ENCODE results near the gene CACNB4.

CACNB4 gene

DNA sequence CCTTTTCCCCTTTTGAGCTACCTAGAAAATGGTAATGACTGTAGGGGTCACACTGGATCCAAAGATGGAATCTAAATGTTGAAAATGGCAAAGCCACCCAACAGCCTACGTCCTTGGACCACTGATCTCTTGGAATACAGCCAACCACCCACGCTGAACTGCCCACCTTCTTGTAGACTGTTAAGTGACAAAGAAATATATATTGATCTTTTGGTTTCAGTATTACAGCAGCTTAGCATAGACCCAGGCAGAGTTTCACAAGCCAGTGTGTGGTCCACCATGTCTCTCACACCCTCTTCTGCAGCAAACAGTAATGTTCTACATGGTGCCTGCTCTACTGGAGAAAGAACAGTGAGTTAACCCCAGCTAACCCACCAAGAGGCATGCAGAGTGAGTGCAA lies 20.2 kb downstream of the CACNB4 start:
- in situ Hi-C loops (cut with MboI; ENCODE audit: low pct_unique_long_range_greater_than_20kb, low sequenced_read_pairs, unreplicated experiment): no loop called here
- TF ChIP-seq, protein P1, sequence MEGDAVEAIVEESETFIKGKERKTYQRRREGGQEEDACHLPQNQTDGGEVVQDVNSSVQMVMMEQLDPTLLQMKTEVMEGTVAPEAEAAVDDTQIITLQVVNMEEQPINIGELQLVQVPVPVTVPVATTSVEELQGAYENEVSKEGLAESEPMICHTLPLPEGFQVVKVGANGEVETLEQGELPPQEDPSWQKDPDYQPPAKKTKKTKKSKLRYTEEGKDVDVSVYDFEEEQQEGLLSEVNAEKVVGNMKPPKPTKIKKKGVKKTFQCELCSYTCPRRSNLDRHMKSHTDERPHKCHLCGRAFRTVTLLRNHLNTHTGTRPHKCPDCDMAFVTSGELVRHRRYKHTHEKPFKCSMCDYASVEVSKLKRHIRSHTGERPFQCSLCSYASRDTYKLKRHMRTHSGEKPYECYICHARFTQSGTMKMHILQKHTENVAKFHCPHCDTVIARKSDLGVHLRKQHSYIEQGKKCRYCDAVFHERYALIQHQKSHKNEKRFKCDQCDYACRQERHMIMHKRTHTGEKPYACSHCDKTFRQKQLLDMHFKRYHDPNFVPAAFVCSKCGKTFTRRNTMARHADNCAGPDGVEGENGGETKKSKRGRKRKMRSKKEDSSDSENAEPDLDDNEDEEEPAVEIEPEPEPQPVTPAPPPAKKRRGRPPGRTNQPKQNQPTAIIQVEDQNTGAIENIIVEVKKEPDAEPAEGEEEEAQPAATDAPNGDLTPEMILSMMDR (IDR thresholded peaks at IDR 0.05; ENCODE audit: extremely low read depth, insufficient read depth, missing control alignments): no peak
- DNase-seq (ENCODE audit: low spot score): peak; percentile 30

DNA sequence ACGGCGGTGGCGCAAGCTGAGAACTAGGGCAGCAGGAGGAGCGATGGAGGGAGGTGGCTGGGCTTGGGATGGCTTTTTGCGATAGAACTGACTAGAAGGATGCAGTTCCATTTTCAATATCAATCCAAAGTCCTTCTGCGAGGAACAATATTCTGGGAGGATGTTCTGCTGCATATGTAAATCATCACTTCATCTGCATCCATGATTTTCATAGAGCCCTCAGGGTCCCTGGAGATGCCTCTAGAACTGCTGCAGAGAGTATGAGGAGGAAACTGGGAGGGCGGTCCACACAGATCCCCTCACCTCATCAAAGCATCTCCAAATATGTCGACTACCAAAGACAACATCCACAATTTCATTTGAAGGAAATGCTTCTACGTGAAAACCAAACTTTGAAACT lies 20.8 kb downstream of the CACNB4 start:
- no peak for DNase-seq (ENCODE audit: low spot score)
- in situ Hi-C loops (cut with MboI; ENCODE audit: low pct_unique_long_range_greater_than_20kb, low sequenced_read_pairs, unreplicated experiment): no loop called here
- TF ChIP-seq, protein P1 (IDR thresholded peaks at IDR 0.05; ENCODE audit: extremely low read depth, insufficient read depth, missing control alignments): no peak

DNA sequence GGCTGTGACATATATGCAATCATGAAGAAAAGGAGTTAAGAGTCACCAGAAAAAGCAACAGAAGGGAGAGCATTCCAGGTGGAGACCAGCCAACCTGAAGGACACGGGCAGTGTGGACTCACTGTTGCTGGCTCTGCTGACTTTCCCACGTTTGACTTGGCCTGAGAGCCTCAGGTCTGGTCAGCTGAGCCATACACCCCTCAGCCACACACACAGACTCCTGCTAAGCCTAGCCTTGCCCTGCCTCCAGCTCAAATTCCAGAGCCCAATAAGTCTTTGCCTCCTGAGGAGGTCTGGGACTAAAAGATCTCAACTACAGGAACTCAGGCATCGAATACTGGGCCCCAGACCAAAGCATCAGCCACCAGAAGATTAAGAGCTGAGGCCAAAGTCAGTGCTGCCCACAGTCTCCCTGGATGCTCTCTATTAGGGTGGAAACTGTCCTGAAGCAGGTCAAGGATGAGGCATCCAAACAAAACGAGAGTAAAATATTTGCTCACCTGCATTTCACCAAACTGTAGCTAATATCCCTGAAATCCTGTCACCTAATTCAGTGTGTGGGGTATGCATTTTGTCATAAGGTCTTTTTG lies 23.3 kb downstream of the CACNB4 start:
- in situ Hi-C loops (cut with MboI; ENCODE audit: low pct_unique_long_range_greater_than_20kb, low sequenced_read_pairs, unreplicated experiment): no loop called here

DNA sequence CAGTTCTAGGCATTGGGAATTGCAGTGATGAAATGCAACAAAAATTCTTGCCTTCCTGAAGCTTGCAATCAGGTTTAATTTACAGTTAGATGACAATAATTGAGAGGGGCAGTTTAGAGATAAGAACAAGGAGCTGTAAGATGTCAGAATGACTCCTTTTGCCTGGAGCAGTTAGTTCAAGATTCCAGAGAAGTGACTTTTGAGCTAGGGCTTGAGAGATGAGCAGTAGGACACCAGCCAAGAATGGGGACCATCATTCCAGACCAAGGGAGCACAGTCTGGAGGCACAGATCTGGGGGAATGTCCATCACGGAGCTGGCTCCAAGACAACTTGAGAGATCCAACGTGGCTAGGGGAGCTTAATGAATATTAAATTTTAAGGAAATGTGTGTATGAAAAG lies 26.8 kb downstream of the CACNB4 start:
- in situ Hi-C loops (cut with MboI; ENCODE audit: low pct_unique_long_range_greater_than_20kb, low sequenced_read_pairs, unreplicated experiment): no loop called here
- TF ChIP-seq, protein P1 (IDR thresholded peaks at IDR 0.05; ENCODE audit: extremely low read depth, insufficient read depth, missing control alignments): no peak
- no peak for DNase-seq (ENCODE audit: low spot score)

More for the DNA sequence above, 23.3 kb downstream of the CACNB4 start:
- TF ChIP-seq, protein P1 (IDR thresholded peaks at IDR 0.05; ENCODE audit: extremely low read depth, insufficient read depth, missing control alignments): no peak
- no peak for DNase-seq (ENCODE audit: low spot score)

DNA sequence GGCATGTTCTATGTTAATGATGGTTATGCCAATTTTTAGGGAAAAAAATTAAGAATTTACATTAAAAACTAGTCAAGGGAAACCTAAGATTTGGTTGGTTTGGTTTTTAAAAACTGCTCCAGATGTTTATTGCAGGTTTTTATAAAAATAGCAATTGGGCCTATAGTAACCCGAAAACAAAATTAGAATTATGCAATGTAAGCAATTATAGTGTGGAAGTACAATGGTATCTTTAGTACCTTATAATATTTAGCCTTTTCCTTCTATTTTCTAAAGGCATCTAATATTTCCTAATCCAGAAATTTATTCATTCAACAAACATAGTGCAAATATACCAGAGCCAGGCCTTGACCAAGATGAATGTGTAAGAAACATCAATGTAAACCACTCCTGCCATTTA lies 27.3 kb downstream of the CACNB4 start:
- TF ChIP-seq, protein P1 (IDR thresholded peaks at IDR 0.05; ENCODE audit: extremely low read depth, insufficient read depth, missing control alignments): no peak
- in situ Hi-C loops (cut with MboI; ENCODE audit: low pct_unique_long_range_greater_than_20kb, low sequenced_read_pairs, unreplicated experiment): no loop called here
- DNase-seq (ENCODE audit: low spot score): no peak

DNA sequence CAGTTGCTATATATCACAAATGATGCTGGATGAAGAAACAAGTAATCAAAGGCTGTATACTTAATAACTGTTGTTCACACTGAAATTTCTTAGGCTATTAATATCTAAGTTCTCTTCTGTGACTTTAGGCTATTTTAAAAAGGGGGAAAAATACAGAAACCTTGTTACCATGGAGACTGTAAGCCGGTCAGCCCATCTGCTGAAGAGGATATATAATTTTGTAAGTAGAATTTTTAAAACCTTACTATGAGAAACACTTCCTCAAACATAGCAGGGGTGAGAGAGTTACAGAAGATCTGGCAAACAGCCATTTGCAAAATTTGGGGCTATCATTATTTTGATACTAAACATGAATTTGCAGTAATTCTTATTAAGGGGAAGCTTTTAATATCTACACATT lies 27.8 kb downstream of the CACNB4 start:
- DNase-seq (ENCODE audit: low spot score): peak; percentile 62
- in situ Hi-C loops (cut with MboI; ENCODE audit: low pct_unique_long_range_greater_than_20kb, low sequenced_read_pairs, unreplicated experiment): no loop called here

More for the DNA sequence above, 27.8 kb downstream of the CACNB4 start:
- TF ChIP-seq, protein P1 (IDR thresholded peaks at IDR 0.05; ENCODE audit: extremely low read depth, insufficient read depth, missing control alignments): no peak

All from GM13977 (cell line).